AG08395 (cell line): ENCODE results near the gene GARIN5B.

Experiments
- DNase-seq: peaks from one replicate; pipeline ENCODE4 v3.0.0; 2012; ENCODE audit warnings: mixed read lengths, low spot score

GARIN5B gene

DNA sequence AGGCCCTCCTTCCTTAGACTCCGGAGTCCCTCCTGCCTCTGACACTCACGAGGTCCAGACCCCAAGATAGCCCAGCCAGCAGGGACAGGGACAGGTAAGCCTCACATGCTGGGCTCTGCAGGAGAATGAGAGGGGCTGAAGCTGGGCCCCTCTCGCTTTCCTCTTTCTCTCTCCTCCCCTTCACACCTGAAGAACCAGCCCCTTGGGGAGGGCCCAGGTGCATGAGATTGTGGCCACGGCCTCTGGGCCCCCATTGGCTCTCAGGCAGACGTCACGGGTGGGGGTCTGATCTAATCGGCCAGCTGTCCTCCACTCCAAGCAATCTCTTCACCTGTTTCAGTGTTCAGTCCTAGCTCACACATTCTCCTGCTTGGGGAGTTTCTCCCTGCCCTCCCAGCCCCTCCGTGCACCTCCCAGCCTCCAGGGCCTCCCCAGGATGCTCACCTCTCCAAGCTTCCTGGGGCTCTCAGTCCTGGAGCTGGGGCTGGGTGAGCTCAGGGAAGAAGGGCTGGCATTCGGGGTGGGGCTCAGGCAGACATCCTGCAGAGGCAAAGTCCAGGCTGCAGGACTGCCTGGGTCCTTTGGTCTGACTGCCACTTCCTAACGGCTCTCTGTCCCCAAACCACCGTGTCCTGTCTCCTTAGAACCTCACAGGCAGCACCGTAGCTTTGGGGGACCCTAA, 40.7 kb downstream of the GARIN5B start:
- DNase-seq, result no peak

DNA sequence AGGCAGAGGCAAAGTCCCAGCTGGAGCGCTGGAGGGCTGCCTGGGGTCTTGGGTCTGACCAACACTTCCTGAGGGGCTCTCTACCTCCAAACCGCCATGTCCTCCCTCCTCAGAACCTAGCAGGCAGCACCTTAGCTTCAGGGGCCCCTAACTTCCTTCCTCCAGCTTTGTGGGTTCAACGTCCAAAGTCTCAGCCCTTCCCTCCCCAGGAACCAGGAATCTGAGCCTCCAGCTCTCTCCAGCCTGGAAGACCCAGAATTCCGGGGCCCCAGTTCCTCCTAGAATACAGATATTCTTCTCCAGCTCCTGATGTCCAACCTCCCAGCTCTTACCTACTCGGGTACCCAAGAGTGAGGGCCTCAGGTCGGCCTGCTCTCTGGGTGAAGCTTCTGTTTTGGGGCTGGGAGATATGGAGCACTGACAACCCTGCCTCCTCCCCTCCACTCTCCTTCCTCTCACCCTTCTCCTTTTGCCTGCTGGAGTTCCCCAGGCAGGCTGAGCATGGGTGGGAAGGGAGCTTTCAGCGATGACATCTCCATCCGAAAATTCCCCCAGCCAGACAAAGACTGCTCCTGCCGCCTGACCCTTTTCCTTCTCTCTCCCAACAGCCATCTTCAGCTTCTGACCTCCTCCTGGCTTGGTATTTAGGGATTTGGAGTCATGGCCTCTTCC, 41.5 kb downstream of the GARIN5B start:
- DNase-seq, result no peak

DNA sequence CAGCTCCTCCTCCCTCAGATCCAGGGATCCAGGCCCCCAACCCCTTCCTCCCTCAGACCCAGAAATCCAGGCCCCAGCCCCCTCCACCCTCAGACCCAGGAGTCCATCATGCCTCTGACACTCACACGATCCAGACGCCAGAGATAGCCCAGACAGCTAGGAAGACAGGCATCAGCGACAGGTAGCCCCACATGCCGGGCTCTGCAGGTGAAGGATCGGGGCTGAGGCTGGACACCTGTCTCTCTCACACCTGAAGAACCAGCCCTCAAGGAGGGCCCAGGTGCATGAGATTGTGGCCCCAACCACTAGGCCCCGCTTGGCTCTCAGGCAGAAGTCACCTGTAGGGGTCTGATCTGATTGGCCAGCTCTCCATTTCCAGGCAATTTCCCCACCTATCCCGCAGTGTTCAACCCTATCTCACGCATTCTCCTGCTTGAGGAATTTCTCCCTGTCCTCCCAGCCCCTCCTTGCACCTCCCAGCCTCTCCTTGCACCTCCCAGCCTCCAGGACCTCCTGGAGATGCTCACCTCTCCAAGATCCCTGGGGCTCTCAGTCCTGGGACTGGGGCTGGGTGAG, 42.1 kb downstream of the GARIN5B start:
- no peak for DNase-seq

DNA sequence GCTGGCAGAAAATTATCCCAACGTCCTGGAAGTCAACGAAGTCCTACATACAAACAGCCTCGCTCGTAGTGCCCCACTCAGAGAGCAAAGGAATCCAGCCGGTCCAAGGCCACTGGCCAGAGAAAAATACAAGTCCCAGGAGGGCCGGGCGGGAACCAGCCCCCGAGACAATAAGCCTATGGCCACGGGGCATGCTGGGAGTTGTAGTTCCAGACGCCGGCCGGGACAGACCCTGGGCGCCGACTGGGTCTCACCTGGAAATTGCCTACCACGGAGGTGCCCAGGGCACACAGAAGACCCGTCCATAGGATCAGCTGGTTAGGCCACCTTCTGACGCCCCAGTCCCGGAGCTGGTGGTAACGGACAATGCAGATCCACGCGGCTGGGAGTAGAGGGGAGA, 43.3 kb downstream of the GARIN5B start:
- DNase-seq, result peak; percentile 75

DNA sequence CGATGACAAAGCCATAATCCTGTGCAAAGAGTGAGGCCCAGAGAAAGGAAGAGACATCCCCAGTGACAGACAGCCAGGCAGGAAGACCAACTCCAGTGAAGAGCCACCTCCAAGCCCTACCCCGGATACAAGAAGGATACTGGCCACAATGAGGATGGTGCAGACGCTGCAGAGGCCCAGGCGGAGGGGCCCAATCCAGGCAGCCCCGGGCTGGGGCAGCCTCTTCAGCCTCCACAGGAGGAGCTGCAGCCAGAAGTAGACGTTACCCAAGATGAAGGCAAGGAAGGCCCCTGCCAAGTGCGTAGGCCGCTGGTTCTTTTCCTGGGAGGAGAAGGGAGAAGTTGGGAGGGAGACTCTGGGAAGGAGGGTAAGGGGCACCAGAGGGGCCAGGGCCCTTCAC, 46.4 kb downstream of the GARIN5B start:
- no peak for DNase-seq

DNA sequence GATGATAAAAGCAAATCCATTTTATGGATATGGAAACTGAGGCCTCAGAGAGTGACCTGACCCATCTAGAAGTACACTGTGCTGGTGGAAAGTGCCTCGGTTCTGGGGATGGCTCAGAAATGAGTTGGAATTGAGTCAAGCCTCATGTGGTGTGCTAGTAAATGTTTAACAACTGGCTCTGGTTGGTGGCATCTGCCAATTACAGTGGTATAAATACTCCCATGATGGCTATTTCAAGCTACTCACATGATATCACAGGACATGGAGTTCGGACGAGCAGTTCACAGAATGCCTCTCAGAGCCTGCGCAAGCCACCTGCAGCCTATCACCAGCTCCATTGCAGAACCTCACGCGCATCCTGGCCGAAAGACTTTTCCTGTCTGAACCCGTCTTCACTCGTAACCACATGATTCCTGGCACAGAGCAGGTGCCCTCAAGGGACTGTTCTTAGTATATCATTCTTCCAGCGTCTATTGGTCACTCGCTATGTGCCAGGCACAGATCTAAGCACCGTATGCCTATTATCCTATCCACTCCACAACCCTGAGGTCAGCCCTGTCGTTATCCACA, 47.0 kb downstream of the GARIN5B start:
- no peak for DNase-seq

DNA sequence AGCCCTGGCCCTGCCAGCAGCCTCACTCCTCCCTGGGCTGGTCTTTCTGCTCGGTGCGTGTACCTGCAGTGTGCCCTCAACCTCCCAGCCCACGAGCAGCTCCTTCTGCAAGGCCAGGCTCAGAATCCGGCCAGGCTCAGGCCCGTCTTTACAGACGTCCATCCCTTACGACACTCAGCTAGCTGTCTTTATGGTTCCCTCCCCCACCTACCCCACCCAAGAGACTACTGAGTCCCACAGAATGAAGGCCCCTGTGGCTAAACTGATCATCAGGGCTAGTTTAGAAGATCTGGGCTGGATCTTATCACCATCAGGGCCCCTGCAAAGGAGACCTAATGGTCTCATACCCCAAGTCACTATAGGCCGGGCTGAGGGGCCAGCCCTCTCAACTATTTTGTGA, 48.7 kb downstream of the GARIN5B start:
- no peak for DNase-seq

DNA sequence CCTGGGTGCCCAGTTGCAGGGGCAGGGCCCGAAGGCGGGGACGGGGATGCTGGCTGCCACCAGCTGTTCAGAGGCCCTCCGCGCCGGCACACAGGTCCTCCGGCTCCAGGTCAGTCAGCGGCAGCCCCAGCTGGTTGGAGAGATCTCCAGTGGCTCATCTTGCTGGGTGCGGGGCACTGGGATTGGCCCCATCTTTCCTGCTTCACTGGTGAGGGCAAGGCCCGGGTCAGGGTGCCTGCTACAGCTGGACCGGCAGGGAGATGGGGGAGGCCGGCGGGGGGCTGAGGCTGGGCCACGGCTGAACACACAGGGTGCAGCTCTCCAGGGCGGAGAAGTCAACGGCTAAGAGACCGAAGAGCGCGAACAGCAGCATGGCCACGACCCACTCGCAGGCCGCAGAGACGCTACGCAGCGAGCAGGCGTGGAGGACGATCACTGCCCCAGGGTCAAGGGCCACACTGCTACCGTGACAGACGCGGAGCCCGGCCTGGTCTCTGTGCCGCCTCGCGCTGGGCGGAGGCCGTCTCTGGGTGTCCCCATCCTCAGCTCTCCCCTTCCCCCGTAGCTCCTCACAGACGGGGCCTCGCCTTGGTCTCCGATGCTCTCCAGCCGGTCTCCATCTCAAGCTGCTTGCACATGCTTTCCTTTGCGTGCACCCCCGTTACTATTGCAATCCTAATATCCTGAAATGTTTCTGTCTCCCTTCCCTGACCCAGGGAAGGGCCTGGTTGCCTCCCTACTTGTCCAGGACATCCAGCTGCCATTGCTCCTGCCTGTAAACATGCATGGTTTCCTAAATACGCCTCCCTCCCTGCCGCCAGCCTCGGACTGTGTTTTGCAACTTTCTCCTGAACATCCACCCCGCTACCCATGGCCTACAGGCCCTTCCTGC, 50.2 kb downstream of the GARIN5B start:
- no peak for DNase-seq

DNA sequence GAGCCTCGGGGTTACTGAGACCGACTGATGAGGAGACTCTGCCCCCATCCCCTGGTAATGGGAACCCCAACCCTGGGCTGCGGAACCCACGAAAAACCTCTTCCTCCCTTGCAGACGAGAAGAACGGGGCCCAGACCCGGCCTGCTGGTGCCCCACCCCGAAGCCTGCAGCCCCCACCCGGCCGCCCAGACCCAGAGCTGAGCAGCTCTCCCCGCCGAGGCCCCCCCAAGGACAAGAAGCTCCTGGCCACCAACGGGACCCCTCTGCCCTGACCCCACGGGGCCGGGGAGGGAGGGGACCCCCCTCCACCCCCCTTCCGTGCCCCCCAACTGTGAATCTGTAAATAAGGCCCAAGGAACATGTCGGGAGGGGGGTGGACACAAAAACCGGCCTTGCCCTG, 51.3 kb downstream of the GARIN5B start:
- DNase-seq, result no peak

DNA sequence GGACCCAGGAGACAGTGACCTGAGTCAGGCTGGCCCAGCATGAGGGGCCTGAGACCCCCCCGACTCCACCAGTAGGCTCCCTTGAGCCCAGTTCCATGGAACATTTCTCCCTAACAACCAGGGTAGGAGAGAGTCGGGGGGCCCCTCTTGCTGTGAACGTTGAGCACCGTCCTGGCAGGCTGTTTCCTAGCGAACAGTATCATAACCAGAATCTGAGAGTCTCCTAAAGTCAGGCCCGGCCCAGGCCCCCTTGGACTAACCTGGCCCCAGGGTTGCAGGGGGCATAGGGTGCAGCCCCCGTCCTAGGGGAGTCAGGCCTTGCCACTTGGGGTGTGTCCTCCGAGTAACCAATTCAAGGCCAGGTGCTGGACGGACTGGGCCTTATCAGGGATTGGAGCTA, 51.7 kb downstream of the GARIN5B start:
- DNase-seq, result no peak

DNA sequence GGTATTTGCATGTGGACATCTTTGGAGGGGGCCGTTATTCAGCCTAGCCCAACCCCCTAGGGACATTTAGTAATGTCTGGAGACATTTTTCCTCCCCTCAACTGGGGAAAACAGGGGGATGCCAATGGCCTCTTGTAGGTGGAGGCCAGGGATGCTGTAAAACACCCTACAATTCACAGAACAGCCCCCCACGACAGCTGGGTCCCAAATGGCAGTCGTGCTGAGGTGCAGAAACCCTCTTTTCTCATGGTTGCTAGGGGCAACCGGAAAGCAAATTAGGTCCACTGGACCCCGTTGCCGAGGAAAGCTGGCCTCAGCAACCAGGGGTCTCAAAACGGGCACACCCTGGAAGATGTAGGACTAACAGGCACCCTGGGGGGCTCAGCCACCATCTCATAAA, 52.6 kb downstream of the GARIN5B start:
- DNase-seq, result no peak

DNA sequence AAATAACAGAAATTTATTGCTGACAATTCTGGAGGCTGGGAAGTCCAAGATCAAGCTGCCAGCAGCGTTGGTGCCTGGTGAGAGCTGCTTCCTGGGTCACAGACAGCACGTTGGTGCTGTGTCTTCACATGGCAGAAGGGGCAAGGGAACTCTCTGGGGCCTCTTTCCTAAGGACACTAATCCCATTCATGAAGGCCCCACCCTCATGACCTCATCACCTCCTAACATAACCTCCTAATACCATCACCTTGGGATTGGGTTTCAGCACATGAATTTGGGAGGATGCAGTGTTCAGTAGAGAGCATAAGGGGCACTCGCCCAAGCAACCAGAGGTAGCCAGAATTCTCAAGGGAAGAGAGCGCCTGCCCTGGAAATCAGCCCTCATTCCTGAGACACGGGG, 53.6 kb downstream of the GARIN5B start:
- no peak for DNase-seq

DNA sequence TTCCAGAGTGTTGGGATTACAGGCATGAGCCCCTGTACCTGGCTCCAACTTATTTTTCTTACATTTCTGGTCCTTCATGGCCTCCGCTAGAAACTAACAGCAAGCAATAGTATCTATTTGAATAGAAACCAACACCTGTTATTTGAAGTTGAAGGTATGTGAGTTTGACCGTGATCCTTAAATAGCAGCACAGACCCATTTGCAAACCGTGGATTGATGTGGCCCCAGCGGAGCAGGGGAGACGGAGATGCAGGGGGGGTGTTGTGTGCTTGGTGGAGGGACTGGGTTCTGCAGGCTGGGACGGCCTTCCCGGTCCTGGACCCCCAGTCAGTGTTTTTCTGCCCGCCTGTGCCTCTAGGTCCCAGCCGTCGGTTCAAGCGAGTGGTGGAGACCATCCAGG, 54.8 kb downstream of the GARIN5B start:
- no peak for DNase-seq

DNA sequence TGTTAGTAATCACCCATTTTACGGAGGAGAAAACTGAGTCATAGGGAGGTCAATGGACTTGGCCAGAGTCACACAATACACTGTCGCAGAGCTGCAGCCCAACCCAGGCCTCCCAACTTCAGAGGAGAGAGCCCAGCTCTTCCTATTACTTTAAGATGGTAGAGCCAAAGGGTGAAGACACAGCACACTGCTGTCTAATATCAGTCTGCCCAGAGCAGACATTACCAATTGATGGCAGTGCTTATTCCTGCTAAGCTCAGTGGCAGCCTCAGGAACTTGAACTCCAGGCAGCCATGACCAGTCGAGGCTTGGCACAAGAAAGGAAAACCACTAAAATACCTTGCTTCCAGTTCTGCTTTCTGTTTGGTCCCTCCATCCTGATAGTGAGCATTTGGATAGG, 56.3 kb downstream of the GARIN5B start:
- DNase-seq, result no peak

DNA sequence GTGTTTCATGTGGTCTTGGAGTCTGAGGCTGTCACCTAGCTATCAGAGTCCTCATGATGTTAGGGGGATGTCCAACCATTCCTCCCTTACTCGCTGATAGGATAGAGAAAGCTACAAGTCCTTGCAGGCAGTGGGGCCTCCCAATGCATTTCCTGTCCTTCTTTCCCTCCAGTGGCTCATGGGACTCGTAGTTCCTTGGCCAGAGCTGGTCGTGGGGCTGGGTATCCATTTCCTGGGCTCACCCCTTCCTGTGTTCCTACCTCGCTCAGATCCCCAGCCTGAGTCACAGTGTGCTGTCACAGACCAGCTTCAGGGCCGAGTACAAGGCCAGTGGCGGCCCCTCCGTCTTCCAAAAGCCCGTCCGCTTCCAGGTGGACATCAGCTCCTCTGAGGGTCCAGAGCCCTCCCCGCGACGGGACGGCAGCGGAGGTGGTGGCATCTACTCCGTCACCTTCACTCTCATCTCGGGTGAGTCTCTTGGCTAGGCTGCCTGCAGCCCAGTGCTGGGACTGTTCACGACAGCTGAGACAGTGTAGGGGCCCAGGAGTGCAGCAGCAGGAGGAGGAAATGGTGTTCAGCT, 57.0 kb downstream of the GARIN5B start:
- DNase-seq, result no peak

DNA sequence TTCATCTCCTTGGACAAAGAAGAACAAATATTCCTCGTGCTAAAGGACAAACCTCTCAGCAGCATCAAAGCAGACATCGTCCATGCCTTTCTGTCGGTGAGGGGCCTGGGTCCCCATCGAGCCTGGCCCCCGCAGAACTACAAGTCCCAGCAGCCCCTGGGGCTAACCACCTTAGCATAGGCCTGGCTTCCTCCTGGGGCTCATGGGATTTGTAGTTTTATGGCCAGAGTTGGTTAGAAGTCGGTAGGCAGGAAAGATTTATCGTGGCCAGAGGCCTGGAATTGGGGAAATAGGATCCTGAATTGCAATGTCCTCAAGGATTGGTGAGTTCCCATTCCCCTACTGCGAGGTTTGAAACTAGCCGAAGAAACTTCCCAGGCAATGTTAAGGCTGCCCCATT, 57.6 kb downstream of the GARIN5B start:
- peak; percentile 43 for DNase-seq

DNA sequence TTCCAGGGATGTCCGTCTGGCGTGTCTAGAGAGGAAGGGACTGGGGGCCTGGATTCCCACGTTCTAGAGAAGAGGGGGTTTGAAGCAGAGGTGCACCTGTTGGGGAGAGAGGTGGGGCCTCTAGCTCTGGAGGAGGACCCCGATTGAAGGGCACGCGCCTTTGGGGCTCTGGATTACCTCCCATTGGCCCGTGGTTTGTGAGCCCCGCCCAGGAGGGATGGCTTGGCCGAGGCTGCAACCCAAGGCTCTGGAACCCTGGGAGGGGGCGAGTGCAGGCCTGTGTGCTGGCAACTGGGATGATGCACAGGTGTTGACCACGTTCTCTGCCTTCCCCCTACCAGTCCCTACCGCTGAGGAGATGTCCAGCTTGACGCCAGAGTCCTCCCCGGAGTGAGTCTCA, 58.1 kb downstream of the GARIN5B start:
- DNase-seq, result no peak
